Endothelial cell of umbilical vein (primary cell): ENCODE data around the gene CAPN2. TPM values are rescaled to one million over a fixed set of nuclear protein-coding genes. Genes with fewer than 3 reads are reported as not detected.

ENCODE experiments used
- BruUV-seq: library from RNA; stranded (reverse); fragments of 400-500 nt; replicated peaks from 2 replicates; lab custom pipeline; 2021; lab: Mats Ljungman, UMichigan
- CTCF ChIA-PET: fragments of 300-600, 350-600 bp; sonication (Branson Sonifier 250); formaldehyde crosslinking; loops from one replicate; lab custom pipeline; 2021; ENCODE audit warnings: antibody characterized with exemption, inconsistent platforms; lab: Charles Lee
- POLR2A ChIA-PET: fragments of 300-600, 350-600 bp; sonication (Branson Sonifier 250); formaldehyde crosslinking; loops from one replicate; lab custom pipeline; 2021; ENCODE audit warnings: antibody characterized with exemption, inconsistent platforms; lab: Charles Lee
- DNase-seq: peaks from one replicate; pipeline ENCODE4 v3.0.0-alpha.2; 2011; ENCODE audit warnings: low read depth, low spot score
- FAIRE-seq: peaks from 2 replicates; lab custom pipeline; 2011; peaks lifted over from hg19 to GRCh38; lab: Jason Lieb, UNC
- H2AFZ ChIP-seq: 2 replicates; pipeline ENCODE4 v1.6.0; 2012; ENCODE audit warnings: low read depth, low read length, control low read depth, inconsistent platforms
- H3K27ac ChIP-seq: 2 replicates; pipeline ENCODE4 v1.5.1; 2011; ENCODE audit warnings: low read depth, mild to moderate bottlenecking, control low read depth, low read length, moderate library complexity; ENCODE audit not compliant: insufficient read depth
- H3K27me3 ChIP-seq, 2 experiments: 2 replicates each; pipeline versions ENCODE4 v1.6.0 to v1.6.1; 2011; ENCODE audit warnings: low read length in 2 of 2, mixed read lengths in 1 of 2; ENCODE audit not compliant: control insufficient read depth in 2 of 2, insufficient read depth in 2 of 2
- H3K36me3 ChIP-seq, 2 experiments: 2 replicates in 1 of 2; 3 replicates in 1 of 2; pipeline ENCODE4 v1.5.1; 2011; ENCODE audit warnings: low read length in 2 of 2, mild to moderate bottlenecking in 1 of 2, moderate library complexity in 1 of 2; ENCODE audit not compliant: control insufficient read depth in 2 of 2, insufficient read depth in 2 of 2; ENCODE audit errors: extremely low read depth in 1 of 2
- H3K4me1 ChIP-seq: 3 replicates; pipeline ENCODE4 v1.5.1; 2011; ENCODE audit warnings: mild to moderate bottlenecking, low read length; ENCODE audit not compliant: control insufficient read depth, insufficient read depth; ENCODE audit errors: extremely low read depth
- H3K4me2 ChIP-seq: 2 replicates; pipeline ENCODE4 v1.6.1; 2011; ENCODE audit warnings: low read length, control low read depth, mixed read lengths; ENCODE audit not compliant: insufficient read depth
- H3K4me3 ChIP-seq, 3 experiments: fragments of 200-600 bp in 1 of 3; sonication (generic), shearing (Covaris generic) in 1 of 3; replicated peaks in 1 of 3; 2 replicates each; pipeline ENCODE4 v1.5.1; 2011 to 2016; ENCODE audit warnings: control low read depth in 3 of 3, low read length in 3 of 3, mild to moderate bottlenecking in 2 of 3, inconsistent platforms in 1 of 3, low read depth in 1 of 3, moderate library complexity in 1 of 3; ENCODE audit not compliant: insufficient read depth in 1 of 3
- H3K79me2 ChIP-seq: 2 replicates; pipeline ENCODE4 v1.6.0; 2012; ENCODE audit warnings: low read length, inconsistent platforms; ENCODE audit not compliant: control insufficient read depth, insufficient read depth
- H3K9ac ChIP-seq: replicated peaks from 2 replicates; pipeline ENCODE3; 2011; ENCODE audit warnings: low read length, control low read depth; ENCODE audit not compliant: insufficient read depth; ENCODE audit errors: extremely low read depth
- H3K9me1 ChIP-seq: replicated peaks from 3 replicates; pipeline ENCODE4 v1.6.0; 2011; ENCODE audit warnings: mild to moderate bottlenecking, low read length; ENCODE audit not compliant: control insufficient read depth, insufficient read depth; ENCODE audit errors: extremely low read depth
- H3K9me3 ChIP-seq: replicated peaks from 2 replicates; pipeline ENCODE4 v1.5.1; 2012; ENCODE audit warnings: low read length, inconsistent platforms; ENCODE audit not compliant: control insufficient read depth, insufficient read depth
- H4K20me1 ChIP-seq: replicated peaks from 2 replicates; pipeline ENCODE3; 2011; ENCODE audit warnings: mild to moderate bottlenecking, low read length; ENCODE audit not compliant: control insufficient read depth, insufficient read depth; ENCODE audit errors: extremely low read depth
- EZH2 ChIP-seq: IDR thresholded peaks from 2 replicates; pipeline ENCODE4 v1.6.1; 2012; ENCODE audit warnings: borderline replicate concordance, low read depth, mild to moderate bottlenecking, moderate library complexity, low read length, inconsistent platforms; ENCODE audit not compliant: severe bottlenecking
- FOS ChIP-seq: IDR thresholded peaks from 2 replicates; pipeline ENCODE4 v1.6.1; 2011; ENCODE audit warnings: mild to moderate bottlenecking, low read length, moderate library complexity, borderline replicate concordance; ENCODE audit not compliant: insufficient read depth
- GATA2 ChIP-seq: IDR thresholded peaks from 2 replicates; pipeline ENCODE4 v1.7.0; 2011; ENCODE audit warnings: low read depth, mild to moderate bottlenecking, moderate library complexity, mixed read lengths, low read length; ENCODE audit not compliant: insufficient read length, insufficient read depth
- JUN ChIP-seq: IDR thresholded peaks from 2 replicates; pipeline ENCODE4 v1.6.1; 2011; ENCODE audit warnings: borderline replicate concordance, low read depth; ENCODE audit not compliant: insufficient read length, insufficient read depth
- MYC ChIP-seq: IDR thresholded peaks from one replicate; pipeline ENCODE4 v1.6.1; 2011; ENCODE audit warnings: mild to moderate bottlenecking, low read depth, low read length
- POLR2A ChIP-seq: IDR thresholded peaks from 2 replicates; pipeline ENCODE4 v1.6.1; 2012; ENCODE audit warnings: low read depth, mild to moderate bottlenecking, control low read depth, low read length
- POLR2AphosphoS5 ChIP-seq: IDR thresholded peaks from 2 replicates; pipeline ENCODE4 v1.6.1; 2012; ENCODE audit warnings: low read depth, mild to moderate bottlenecking, control low read depth, low read length, moderate library complexity; ENCODE audit not compliant: insufficient read depth
- dilution Hi-C: fragments of 300-500 bp; cut with MboI; formaldehyde crosslinking; loops from one replicate; pipeline ENCODE4 v1.15.0; 2019; ENCODE audit warnings: low sequenced_read_pairs; ENCODE audit not compliant: extremely low pct_ligation_motif_present
- intact Hi-C: fragments of 100-400 bp; cut with micrococcal nuclease; formaldehyde crosslinking; loops from one replicate; pipeline ENCODE4 v1.10.0; 2022
- polyA plus RNA-seq, 4 experiments: library from polyadenylated mRNA; depleted of rRNA in 3 of 4; stranded (reverse) in 3 of 4; unstranded in 1 of 4; fragments of >200 nt; gene quantifications; 2 replicates each; pipeline versions ENCODE4 v1.2.1 to v1.2.3, GENCODE V29; 2011 to 2012; ENCODE audit warnings: missing spikeins in 1 of 4
- total RNA-seq: library from RNA; stranded (reverse); gene quantifications from 2 replicates; pipeline ENCODE4 v1.2.3, GENCODE V29; 2021
- TF ChIP-seq, protein P1 (sequence below), 2 donors: IDR thresholded peaks; 1 replicate in 1 of 2; 2 replicates in 1 of 2; pipeline ENCODE4 v1.5.1; 2011; ENCODE audit warnings: low read length in 2 of 2, mild to moderate bottlenecking in 2 of 2, moderate library complexity in 2 of 2, control low read depth in 1 of 2, inconsistent platforms in 1 of 2, low read depth in 1 of 2; ENCODE audit not compliant: insufficient read depth in 1 of 2; ENCODE audit errors: extremely low read depth in 1 of 2
- TF ChIP-seq, protein P2 (sequence below): IDR thresholded peaks from 2 replicates; pipeline ENCODE4 v1.6.1; 2011; ENCODE audit not compliant: insufficient read depth, insufficient read length

CAPN2 gene
- total and polyA plus RNA-seq, 2 donors (not counting 3 experiments of a cell fraction or from before 2014, with no cell fraction given) = 110 to 420 TPM

DNA sequence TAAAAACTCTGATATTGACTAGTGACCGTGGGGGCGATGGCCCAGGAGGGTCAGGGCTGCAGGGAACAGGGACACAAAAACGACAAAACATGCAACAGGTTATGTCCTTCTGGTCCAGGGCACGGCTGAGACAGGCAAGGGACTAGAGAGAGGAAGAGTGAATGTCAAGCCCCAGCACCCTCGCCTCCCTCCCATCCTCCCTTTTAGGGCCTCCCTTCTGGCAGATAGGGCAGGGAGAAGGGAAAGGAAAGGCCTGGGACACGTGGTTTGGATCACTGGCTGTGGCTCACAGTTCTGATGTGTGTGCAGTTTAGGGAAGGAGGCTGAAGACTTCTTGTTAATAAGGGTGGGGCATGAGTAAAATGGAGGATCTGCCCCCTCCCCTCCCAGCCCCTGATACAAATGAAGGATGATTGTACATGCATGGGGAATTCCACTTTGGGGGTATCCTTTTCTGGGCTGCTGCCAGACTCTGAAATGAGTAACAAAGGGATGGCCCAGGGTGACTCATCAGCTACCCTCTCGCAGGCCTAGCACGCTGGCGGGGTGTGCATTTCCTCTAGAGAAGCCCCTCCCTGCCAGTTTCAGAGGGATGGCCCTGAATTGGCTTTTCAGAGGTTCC lies 14.2 kb downstream of the CAPN2 start:
- H3K4me1 ChIP-seq = peaks cover 38% of the 10 kb centered on the region
- BruUV-seq = no TSS peak
- H4K20me1 ChIP-seq = no peaks in the 10 kb centered on the region
- peak; percentile 96 for DNase-seq
- H3K9me1 ChIP-seq = no peaks in the 10 kb centered on the region
- H3K27ac ChIP-seq = peak overlapping the region; percentile 80
- peak overlapping the region; percentile 8 for H3K4me2 ChIP-seq
- dilution Hi-C loops = no loop called here
- H3K79me2 ChIP-seq = peaks cover 84% of the 10 kb centered on the region
- peaks cover 12 to 15% of the 10 kb centered on the region in 2 experiments for H3K36me3 ChIP-seq
- FAIRE-seq = peak; percentile 99
- CTCF ChIA-PET = interaction anchor here (1.0 to 8.2 kb wide), 6 partner anchors 8 to 46 kb away, joined by 3 to 68 read pairs (median 6); no protein-coding TSS in a partner anchor
- H3K9me3 ChIP-seq = no peaks in the 10 kb centered on the region
- no peak overlapping the region for H3K4me3 ChIP-seq
- H3K27me3 ChIP-seq = no peaks in the 10 kb centered on the region
- H3K9ac ChIP-seq = peak overlapping the region; percentile 62
- intact Hi-C loops = loop anchor here (1.0 to 2.0 kb wide), 2 partner anchors 11 to 16 kb away; no protein-coding TSS in a partner anchor
- TF ChIP-seq POLR2AphosphoS5 = peak; percentile 88
- TF ChIP-seq FOS = peak; percentile 99
- TF ChIP-seq, protein P1, sequence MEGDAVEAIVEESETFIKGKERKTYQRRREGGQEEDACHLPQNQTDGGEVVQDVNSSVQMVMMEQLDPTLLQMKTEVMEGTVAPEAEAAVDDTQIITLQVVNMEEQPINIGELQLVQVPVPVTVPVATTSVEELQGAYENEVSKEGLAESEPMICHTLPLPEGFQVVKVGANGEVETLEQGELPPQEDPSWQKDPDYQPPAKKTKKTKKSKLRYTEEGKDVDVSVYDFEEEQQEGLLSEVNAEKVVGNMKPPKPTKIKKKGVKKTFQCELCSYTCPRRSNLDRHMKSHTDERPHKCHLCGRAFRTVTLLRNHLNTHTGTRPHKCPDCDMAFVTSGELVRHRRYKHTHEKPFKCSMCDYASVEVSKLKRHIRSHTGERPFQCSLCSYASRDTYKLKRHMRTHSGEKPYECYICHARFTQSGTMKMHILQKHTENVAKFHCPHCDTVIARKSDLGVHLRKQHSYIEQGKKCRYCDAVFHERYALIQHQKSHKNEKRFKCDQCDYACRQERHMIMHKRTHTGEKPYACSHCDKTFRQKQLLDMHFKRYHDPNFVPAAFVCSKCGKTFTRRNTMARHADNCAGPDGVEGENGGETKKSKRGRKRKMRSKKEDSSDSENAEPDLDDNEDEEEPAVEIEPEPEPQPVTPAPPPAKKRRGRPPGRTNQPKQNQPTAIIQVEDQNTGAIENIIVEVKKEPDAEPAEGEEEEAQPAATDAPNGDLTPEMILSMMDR (IDR thresholded peaks at IDR 0.05; ENCODE audit: extremely low read depth in 1 of 2, insufficient read depth in 1 of 2, low read depth in 1 of 2, low read length in 2 of 2) = no peak
- TF ChIP-seq GATA2 = no peak
- peak; percentile 66 for TF ChIP-seq MYC
- TF ChIP-seq, protein P2, sequence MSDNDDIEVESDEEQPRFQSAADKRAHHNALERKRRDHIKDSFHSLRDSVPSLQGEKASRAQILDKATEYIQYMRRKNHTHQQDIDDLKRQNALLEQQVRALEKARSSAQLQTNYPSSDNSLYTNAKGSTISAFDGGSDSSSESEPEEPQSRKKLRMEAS = peak; percentile 55
- TF ChIP-seq JUN = peak; percentile 93
- TF ChIP-seq EZH2 = no peak
- no peak for TF ChIP-seq POLR2A
- POLR2A ChIA-PET = interaction anchor here (1.5 kb wide), 1 partner anchor 20 kb away, joined by 3 read pairs; no protein-coding TSS in a partner anchor
- H2AFZ ChIP-seq = no peak overlapping the region
